Measurements from ENCODE around the gene KIZ. TPM values are rescaled to one million over a fixed set of nuclear protein-coding genes. Genes with fewer than 3 reads are reported as not detected.

Gene KIZ
- total and polyA plus RNA-seq, 2 experiments from 2014 or later, result 58.3 to 63.6 TPM

DNA sequence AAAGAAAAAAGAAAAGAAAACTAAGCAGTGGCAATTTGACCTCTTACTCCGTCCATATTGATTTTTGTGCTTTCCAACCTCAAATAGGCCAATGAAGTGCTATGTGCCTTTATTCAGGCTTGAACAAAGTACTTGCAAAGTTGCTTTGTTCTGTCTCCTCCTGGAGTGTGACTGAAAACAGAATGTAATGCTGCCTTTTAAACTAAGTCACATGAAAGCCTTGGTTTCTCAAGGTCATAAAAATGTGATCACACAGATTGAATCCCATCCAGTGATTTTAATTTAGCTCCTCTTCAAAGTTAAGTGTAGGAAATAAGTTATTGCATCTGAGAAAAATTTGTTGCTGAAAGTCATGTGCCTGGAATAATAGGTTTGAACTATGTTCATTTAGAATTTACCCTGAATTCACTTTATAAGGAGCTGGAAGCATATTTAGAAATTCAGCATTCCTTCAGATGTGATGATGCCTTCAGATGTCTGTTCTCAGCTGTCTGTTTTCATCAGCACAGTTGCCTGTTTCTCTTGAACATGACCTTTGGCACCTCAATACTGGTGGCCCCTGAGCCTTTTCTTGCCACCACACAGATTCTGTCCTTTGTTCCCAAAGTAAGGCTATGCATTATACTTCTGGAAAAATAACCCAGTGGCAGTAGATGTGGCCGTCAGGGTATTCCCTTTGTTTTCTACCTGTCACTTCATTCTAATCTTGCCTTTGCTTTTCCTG is 48.8 kb downstream of the KIZ start:
- H3K4me2 ChIP-seq, result no peak overlapping the region
- ATAC-seq, result no peak; the same call in 2 of the 3 replicates
- Mint-ChIP-seq H3K4me3 (no peak overlapping the region), H3K27me3 (ENCODE audit: insufficient read depth, low read depth, poor library complexity) (peaks cover 3% of the 10 kb centered on the region), H3K27ac (no peak overlapping the region), H3K9me3 (peaks cover 15% of the 10 kb centered on the region; the same call in 2 of the 3 replicates), H3K4me1 (peaks cover 20% of the 10 kb centered on the region), H3K36me3 (ENCODE audit: low read depth) (peaks cover 38% of the 10 kb centered on the region)
- H3K79me2 ChIP-seq (replicated peaks; ENCODE audit: insufficient read depth), result peaks cover 13% of the 10 kb centered on the region
- no peak overlapping the region for H2AFZ ChIP-seq
- H3K27ac ChIP-seq (ENCODE audit: low read depth), result no peak overlapping the region
- no peaks in the 10 kb centered on the region for H3F3A ChIP-seq (replicated peaks; ENCODE audit: low read depth)
- H3K4me3 ChIP-seq, result no peak overlapping the region
- no peak for DNase-seq (ENCODE audit: low spot score)
- peaks cover 4% of the 10 kb centered on the region; the same call in 1 of the 2 replicates for H3K36me3 ChIP-seq (ENCODE audit: insufficient read depth)
- no peaks in the 10 kb centered on the region for H3K27me3 ChIP-seq (ENCODE audit: insufficient read depth)
- H3K4me1 ChIP-seq (ENCODE audit: insufficient read depth), result peaks cover 21% of the 10 kb centered on the region
- no peaks in the 10 kb centered on the region; the same call in 1 of the 2 replicates for H4K20me1 ChIP-seq (replicated peaks; ENCODE audit: insufficient read depth)
- 0 out of 2 replicates have a peak, but pooled peaks cover 3% of the 10 kb centered on the region for H3K9me2 ChIP-seq (ENCODE audit: insufficient read depth)
- TF ChIP-seq JUNB (IDR thresholded peaks at IDR 0.05; ENCODE audit: unreplicated experiment) (no peak), ZNF331 (CRISPR knock-in tag; IDR thresholded peaks at IDR 0.05; ENCODE audit: low read depth) (no peak), EZH2 (IDR thresholded peaks at IDR 0.05; ENCODE audit: low read depth, unreplicated experiment) (no peak), CREB1 (CRISPR knock-in tag; IDR thresholded peaks at IDR 0.05; ENCODE audit: low read depth) (no peak), STAT1 (IDR thresholded peaks at IDR 0.05; ENCODE audit: unreplicated experiment) (no peak), NANOG (IDR thresholded peaks at IDR 0.05; ENCODE audit: borderline replicate concordance) (no peak), ZNF114 (CRISPR knock-in tag; IDR thresholded peaks at IDR 0.05) (no peak), EZH2phosphoT487 (IDR thresholded peaks at IDR 0.05; ENCODE audit: unreplicated experiment) (no peak), POLR2AphosphoS5 (IDR thresholded peaks at IDR 0.05; ENCODE audit: low read depth) (no peak)
- TF ChIP-seq, protein P1, sequence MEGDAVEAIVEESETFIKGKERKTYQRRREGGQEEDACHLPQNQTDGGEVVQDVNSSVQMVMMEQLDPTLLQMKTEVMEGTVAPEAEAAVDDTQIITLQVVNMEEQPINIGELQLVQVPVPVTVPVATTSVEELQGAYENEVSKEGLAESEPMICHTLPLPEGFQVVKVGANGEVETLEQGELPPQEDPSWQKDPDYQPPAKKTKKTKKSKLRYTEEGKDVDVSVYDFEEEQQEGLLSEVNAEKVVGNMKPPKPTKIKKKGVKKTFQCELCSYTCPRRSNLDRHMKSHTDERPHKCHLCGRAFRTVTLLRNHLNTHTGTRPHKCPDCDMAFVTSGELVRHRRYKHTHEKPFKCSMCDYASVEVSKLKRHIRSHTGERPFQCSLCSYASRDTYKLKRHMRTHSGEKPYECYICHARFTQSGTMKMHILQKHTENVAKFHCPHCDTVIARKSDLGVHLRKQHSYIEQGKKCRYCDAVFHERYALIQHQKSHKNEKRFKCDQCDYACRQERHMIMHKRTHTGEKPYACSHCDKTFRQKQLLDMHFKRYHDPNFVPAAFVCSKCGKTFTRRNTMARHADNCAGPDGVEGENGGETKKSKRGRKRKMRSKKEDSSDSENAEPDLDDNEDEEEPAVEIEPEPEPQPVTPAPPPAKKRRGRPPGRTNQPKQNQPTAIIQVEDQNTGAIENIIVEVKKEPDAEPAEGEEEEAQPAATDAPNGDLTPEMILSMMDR (conservative IDR thresholded peaks at IDR 0.05; ENCODE audit: low read depth in 2 of 2), result no peak
- TF ChIP-seq, protein P2, sequence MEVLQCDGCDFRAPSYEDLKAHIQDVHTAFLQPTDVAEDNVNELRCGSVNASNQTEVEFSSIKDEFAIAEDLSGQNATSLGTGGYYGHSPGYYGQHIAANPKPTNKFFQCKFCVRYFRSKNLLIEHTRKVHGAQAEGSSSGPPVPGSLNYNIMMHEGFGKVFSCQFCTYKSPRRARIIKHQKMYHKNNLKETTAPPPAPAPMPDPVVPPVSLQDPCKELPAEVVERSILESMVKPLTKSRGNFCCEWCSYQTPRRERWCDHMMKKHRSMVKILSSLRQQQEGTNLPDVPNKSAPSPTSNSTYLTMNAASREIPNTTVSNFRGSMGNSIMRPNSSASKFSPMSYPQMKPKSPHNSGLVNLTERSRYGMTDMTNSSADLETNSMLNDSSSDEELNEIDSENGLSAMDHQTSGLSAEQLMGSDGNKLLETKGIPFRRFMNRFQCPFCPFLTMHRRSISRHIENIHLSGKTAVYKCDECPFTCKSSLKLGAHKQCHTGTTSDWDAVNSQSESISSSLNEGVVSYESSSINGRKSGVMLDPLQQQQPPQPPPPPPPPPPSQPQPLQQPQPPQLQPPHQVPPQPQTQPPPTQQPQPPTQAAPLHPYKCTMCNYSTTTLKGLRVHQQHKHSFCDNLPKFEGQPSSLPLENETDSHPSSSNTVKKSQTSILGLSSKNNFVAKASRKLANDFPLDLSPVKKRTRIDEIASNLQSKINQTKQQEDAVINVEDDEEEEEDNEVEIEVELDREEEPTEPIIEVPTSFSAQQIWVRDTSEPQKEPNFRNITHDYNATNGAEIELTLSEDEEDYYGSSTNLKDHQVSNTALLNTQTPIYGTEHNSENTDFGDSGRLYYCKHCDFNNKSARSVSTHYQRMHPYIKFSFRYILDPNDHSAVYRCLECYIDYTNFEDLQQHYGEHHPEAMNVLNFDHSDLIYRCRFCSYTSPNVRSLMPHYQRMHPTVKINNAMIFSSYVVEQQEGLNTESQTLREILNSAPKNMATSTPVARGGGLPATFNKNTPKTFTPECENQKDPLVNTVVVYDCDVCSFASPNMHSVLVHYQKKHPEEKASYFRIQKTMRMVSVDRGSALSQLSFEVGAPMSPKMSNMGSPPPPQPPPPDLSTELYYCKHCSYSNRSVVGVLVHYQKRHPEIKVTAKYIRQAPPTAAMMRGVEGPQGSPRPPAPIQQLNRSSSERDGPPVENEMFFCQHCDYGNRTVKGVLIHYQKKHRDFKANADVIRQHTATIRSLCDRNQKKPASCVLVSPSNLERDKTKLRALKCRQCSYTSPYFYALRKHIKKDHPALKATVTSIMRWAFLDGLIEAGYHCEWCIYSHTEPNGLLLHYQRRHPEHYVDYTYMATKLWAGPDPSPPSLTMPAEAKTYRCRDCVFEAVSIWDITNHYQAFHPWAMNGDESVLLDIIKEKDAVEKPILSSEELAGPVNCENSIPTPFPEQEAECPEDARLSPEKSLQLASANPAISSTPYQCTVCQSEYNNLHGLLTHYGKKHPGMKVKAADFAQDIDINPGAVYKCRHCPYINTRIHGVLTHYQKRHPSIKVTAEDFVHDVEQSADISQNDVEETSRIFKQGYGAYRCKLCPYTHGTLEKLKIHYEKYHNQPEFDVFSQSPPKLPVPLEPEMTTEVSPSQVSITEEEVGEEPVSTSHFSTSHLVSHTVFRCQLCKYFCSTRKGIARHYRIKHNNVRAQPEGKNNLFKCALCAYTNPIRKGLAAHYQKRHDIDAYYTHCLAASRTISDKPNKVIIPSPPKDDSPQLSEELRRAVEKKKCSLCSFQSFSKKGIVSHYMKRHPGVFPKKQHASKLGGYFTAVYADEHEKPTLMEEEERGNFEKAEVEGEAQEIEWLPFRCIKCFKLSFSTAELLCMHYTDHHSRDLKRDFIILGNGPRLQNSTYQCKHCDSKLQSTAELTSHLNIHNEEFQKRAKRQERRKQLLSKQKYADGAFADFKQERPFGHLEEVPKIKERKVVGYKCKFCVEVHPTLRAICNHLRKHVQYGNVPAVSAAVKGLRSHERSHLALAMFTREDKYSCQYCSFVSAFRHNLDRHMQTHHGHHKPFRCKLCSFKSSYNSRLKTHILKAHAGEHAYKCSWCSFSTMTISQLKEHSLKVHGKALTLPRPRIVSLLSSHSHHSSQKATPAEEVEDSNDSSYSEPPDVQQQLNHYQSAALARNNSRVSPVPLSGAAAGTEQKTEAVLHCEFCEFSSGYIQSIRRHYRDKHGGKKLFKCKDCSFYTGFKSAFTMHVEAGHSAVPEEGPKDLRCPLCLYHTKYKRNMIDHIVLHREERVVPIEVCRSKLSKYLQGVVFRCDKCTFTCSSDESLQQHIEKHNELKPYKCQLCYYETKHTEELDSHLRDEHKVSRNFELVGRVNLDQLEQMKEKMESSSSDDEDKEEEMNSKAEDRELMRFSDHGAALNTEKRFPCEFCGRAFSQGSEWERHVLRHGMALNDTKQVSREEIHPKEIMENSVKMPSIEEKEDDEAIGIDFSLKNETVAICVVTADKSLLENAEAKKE (CRISPR knock-in tag; IDR thresholded peaks at IDR 0.05), result no peak
- TF ChIP-seq, protein P3, sequence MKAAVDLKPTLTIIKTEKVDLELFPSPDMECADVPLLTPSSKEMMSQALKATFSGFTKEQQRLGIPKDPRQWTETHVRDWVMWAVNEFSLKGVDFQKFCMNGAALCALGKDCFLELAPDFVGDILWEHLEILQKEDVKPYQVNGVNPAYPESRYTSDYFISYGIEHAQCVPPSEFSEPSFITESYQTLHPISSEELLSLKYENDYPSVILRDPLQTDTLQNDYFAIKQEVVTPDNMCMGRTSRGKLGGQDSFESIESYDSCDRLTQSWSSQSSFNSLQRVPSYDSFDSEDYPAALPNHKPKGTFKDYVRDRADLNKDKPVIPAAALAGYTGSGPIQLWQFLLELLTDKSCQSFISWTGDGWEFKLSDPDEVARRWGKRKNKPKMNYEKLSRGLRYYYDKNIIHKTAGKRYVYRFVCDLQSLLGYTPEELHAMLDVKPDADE (IDR thresholded peaks at IDR 0.05), result no peak
- TF ChIP-seq, protein P4, sequence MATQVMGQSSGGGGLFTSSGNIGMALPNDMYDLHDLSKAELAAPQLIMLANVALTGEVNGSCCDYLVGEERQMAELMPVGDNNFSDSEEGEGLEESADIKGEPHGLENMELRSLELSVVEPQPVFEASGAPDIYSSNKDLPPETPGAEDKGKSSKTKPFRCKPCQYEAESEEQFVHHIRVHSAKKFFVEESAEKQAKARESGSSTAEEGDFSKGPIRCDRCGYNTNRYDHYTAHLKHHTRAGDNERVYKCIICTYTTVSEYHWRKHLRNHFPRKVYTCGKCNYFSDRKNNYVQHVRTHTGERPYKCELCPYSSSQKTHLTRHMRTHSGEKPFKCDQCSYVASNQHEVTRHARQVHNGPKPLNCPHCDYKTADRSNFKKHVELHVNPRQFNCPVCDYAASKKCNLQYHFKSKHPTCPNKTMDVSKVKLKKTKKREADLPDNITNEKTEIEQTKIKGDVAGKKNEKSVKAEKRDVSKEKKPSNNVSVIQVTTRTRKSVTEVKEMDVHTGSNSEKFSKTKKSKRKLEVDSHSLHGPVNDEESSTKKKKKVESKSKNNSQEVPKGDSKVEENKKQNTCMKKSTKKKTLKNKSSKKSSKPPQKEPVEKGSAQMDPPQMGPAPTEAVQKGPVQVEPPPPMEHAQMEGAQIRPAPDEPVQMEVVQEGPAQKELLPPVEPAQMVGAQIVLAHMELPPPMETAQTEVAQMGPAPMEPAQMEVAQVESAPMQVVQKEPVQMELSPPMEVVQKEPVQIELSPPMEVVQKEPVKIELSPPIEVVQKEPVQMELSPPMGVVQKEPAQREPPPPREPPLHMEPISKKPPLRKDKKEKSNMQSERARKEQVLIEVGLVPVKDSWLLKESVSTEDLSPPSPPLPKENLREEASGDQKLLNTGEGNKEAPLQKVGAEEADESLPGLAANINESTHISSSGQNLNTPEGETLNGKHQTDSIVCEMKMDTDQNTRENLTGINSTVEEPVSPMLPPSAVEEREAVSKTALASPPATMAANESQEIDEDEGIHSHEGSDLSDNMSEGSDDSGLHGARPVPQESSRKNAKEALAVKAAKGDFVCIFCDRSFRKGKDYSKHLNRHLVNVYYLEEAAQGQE (IDR thresholded peaks at IDR 0.05; ENCODE audit: unreplicated experiment), result no peak

All from GM23338 (cell line).